ENCODE measurements around the gene VSTM1.

Gene VSTM1

DNA sequence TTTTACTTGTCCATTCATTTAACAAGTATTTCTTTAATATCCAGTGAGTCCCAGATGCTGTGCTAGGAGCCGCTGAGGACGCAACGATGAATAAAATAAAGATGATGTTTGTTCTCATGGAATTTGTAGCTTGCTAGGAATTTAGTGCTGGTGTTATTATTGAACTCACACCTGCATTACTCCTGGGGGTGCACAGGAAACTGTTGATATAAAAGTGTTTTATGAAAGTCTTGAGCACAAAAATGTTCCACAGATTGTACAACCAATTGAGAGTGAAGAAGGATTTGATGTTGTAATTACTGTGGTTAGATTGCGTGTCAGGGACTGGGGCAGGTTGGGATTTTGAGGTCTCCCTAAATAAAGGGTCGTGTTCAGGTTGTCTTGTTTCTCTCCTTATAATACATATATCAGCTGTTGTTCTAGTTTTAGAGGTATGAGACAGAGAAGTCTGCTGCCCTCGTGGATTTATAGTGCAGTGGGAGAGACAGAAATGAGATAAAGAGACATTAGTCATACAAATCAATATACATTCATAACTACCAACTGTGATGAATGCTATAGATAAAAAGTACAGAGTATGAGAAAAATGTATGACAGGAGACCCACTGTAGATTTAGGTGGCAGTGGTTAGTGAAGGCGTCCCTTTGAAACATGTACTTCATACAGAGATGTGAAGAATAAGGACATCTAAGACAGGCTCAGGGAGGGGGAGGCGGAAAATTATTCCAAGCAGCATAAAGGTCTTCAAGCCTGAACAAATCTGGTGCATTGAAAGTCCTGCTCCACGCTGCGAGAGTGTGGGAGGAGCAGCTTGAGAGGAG lies 61.0 kb downstream of the VSTM1 start:
- Mint-ChIP-seq H3K27me3 (peaks cover 27% of the 10 kb centered on the region), H3K27ac (no peak overlapping the region), H3K4me1 (no peaks in the 10 kb centered on the region), H3K4me3 (no peak overlapping the region), H3K9me3 (no peaks in the 10 kb centered on the region), H3K36me3 (no peaks in the 10 kb centered on the region)

- Mint-ChIP-seq H3K27ac (no peak overlapping the region), H3K4me1 (no peaks in the 10 kb centered on the region), H3K9me3 (no peaks in the 10 kb centered on the region), H3K36me3 (no peaks in the 10 kb centered on the region), H3K4me3 (no peak overlapping the region), H3K27me3 (peaks cover 31% of the 10 kb centered on the region)
Observed at GRCh38 chr19:54001496-54001895, 62.2 kb downstream of the VSTM1 start.

- H3K27ac Mint-ChIP-seq, result no peak overlapping the region
- no peak overlapping the region for H3K4me3 Mint-ChIP-seq
- H3K27me3 Mint-ChIP-seq, result peaks cover 41% of the 10 kb centered on the region
- no peaks in the 10 kb centered on the region for H3K9me3 Mint-ChIP-seq
- no peaks in the 10 kb centered on the region for H3K4me1 Mint-ChIP-seq
- H3K36me3 Mint-ChIP-seq, result no peaks in the 10 kb centered on the region
Observed at GRCh38 chr19:53999694-54000093, 64.0 kb downstream of the VSTM1 start.

DNA sequence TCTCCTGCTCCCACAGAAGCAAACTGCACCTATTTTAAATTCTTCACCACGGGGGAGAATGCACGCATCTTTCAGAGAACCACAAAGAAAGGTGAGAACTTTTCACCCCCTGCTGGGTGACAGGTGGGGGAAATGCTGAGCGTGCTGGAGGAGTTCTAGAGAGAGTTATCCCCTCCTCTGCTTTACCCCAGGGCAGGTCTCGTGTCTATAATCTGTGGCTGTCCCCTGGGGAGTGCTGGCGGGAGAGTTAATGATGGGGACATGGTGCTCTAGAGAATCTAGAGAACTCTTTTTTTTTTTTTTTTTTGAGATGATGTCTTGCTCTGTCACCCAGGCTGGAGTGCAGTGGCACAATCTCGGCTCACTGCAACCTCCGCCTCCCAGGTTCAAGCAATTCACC lies 65.5 kb downstream of the VSTM1 start:
- Mint-ChIP-seq H3K36me3 (no peaks in the 10 kb centered on the region), H3K4me1 (no peaks in the 10 kb centered on the region), H3K27ac (no peak overlapping the region), H3K9me3 (no peaks in the 10 kb centered on the region), H3K4me3 (no peak overlapping the region), H3K27me3 (peaks cover 52% of the 10 kb centered on the region)

GRCh38 chr19:53994811-53995210 lies 68.9 kb downstream of the VSTM1 start:
- Mint-ChIP-seq H3K27ac (no peak overlapping the region), H3K4me3 (no peak overlapping the region), H3K4me1 (peaks cover 5% of the 10 kb centered on the region), H3K9me3 (no peaks in the 10 kb centered on the region), H3K36me3 (no peaks in the 10 kb centered on the region), H3K27me3 (peaks cover 48% of the 10 kb centered on the region)

- H3K4me1 Mint-ChIP-seq, result peaks cover 5% of the 10 kb centered on the region
- H3K27ac Mint-ChIP-seq, result no peak overlapping the region
- H3K27me3 Mint-ChIP-seq, result peaks cover 40% of the 10 kb centered on the region
- no peaks in the 10 kb centered on the region for H3K9me3 Mint-ChIP-seq
- no peaks in the 10 kb centered on the region for H3K36me3 Mint-ChIP-seq
- H3K4me3 Mint-ChIP-seq, result no peak overlapping the region
Observed at GRCh38 chr19:53993448-53993847, 70.2 kb downstream of the VSTM1 start.

DNA sequence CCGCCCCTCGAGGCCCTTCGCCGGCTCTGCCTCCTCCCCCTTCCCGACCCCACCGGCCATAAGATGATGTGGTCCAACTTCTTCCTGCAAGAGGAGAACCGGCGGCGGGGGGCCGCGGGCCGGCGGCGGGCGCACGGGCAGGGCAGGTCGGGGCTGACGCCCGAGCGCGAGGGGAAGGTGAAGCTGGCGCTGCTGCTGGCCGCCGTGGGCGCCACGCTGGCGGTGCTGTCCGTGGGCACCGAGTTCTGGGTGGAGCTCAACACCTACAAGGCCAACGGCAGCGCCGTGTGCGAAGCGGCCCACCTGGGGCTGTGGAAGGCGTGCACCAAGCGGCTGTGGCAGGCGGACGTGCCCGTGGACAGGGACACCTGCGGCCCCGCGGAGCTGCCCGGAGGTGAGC lies 70.9 kb downstream of the VSTM1 start:
- Mint-ChIP-seq H3K9me3 (no peaks in the 10 kb centered on the region), H3K27ac (no peak overlapping the region), H3K27me3 (peaks cover 40% of the 10 kb centered on the region), H3K4me1 (peaks cover 5% of the 10 kb centered on the region), H3K36me3 (no peaks in the 10 kb centered on the region), H3K4me3 (no peak overlapping the region)

DNA sequence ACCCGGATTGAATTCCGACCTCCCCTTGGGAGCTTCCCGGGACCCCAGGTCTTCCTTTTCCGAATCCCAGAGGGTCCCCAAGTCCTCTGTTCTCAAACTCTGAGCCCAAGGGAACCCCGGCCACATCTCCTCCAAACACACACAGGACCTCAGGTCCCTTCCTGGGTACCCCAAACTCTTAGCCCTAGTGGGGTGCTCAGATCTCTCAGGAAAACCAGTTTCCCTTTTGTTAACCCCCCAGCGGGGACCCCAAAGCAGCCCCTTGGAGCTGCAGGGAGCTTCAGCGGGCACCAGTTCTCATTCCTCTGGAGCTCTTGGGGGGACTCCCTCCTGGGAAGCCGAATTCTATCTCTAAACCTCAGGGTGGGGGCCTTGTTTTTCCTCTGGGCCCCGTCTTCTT lies 71.5 kb downstream of the VSTM1 start:
- Mint-ChIP-seq H3K36me3 (no peaks in the 10 kb centered on the region), H3K27ac (no peak overlapping the region), H3K27me3 (peaks cover 37% of the 10 kb centered on the region), H3K4me3 (peak overlapping the region; percentile 40), H3K9me3 (no peaks in the 10 kb centered on the region), H3K4me1 (peaks cover 5% of the 10 kb centered on the region)

- Mint-ChIP-seq H3K4me1 (peaks cover 5% of the 10 kb centered on the region), H3K4me3 (peak within 1 kb of the TSS; percentile 40), H3K27me3 (peaks cover 35% of the 10 kb centered on the region), H3K9me3 (no peaks in the 10 kb centered on the region), H3K27ac (no peak within 1 kb of the TSS), H3K36me3 (no peaks in the 10 kb centered on the region)
Observed at GRCh38 chr19:53991224-53992113, 72.2 kb downstream of the VSTM1 start, which contains the start of gene CACNG6. Gene CACNG6 (plus strand): TSS chr19:53991637. CDS start chr19:53992878, 1,241 bp downstream.

All from activated naive CD4-positive, alpha-beta T cell treated with anti-CD3 and anti-CD28 coated beads, Interleukin-2, amount 50 U/mL, for 24 hours (primary cell).